Measurements from ENCODE around the gene PCSK1N. TPM values are rescaled to one million over a fixed set of nuclear protein-coding genes. Genes with fewer than 3 reads are reported as not detected.

PCSK1N gene
- total RNA-seq, 1 donor, result not detected

GRCh38 chrX:48789366-48790220 is 45.8 kb downstream of the PCSK1N start:
- no peaks in the 10 kb centered on the region for H3K9me3 ChIP-seq (ENCODE audit: low read depth, low read length)
- H3K4me2 ChIP-seq (ENCODE audit: insufficient read depth, low read length), result no peak overlapping the region
- H2AFZ ChIP-seq (ENCODE audit: low read length), result no peak overlapping the region
- no peaks in the 10 kb centered on the region for H3K36me3 ChIP-seq (ENCODE audit: insufficient read depth, low read length)
- H3K27me3 ChIP-seq (ENCODE audit: insufficient read depth, low read length), result no peaks in the 10 kb centered on the region
- no peaks in the 10 kb centered on the region for H4K20me1 ChIP-seq (ENCODE audit: insufficient read depth, low read length)
- H3K27ac ChIP-seq (ENCODE audit: low read depth, low read length), result no peak overlapping the region
- DNase-seq (ENCODE audit: insufficient read length, low spot score, missing footprints), result no peak
- no peaks in the 10 kb centered on the region for H3K4me1 ChIP-seq (ENCODE audit: insufficient read depth, low read length)
- H3K4me3 ChIP-seq (ENCODE audit: insufficient read depth, low read length), result no peak overlapping the region
- no peaks in the 10 kb centered on the region for H3K79me2 ChIP-seq (ENCODE audit: insufficient read depth, low read length)
- no peak for TF ChIP-seq CTCF (IDR thresholded peaks at IDR 0.05; ENCODE audit: extremely low read depth, low read depth, low read length)

GRCh38 chrX:48787505-48788443 is 47.6 kb downstream of the PCSK1N start:
- Histone ChIP-seq H3K4me1 (ENCODE audit: insufficient read depth, low read length) (no peaks in the 10 kb centered on the region), H3K27me3 (ENCODE audit: insufficient read depth, low read length) (no peaks in the 10 kb centered on the region), H3K36me3 (ENCODE audit: insufficient read depth, low read length) (no peaks in the 10 kb centered on the region), H3K4me3 (ENCODE audit: insufficient read depth, low read length) (no peak overlapping the region), H4K20me1 (ENCODE audit: insufficient read depth, low read length) (no peaks in the 10 kb centered on the region), H2AFZ (ENCODE audit: low read length) (no peak overlapping the region), H3K79me2 (ENCODE audit: insufficient read depth, low read length) (no peaks in the 10 kb centered on the region), H3K9me3 (ENCODE audit: low read depth, low read length) (no peaks in the 10 kb centered on the region), H3K27ac (ENCODE audit: low read depth, low read length) (no peak overlapping the region), H3K4me2 (ENCODE audit: insufficient read depth, low read length) (no peak overlapping the region)
- no peak for TF ChIP-seq CTCF (IDR thresholded peaks at IDR 0.05; ENCODE audit: extremely low read depth, low read depth, low read length)
- DNase-seq (ENCODE audit: insufficient read length, low spot score, missing footprints), result no peak

- no peaks in the 10 kb centered on the region for H3K36me3 ChIP-seq (ENCODE audit: insufficient read depth, low read length)
- no peaks in the 10 kb centered on the region for H3K79me2 ChIP-seq (ENCODE audit: insufficient read depth, low read length)
- H3K9me3 ChIP-seq (ENCODE audit: low read depth, low read length), result no peaks in the 10 kb centered on the region
- H2AFZ ChIP-seq (ENCODE audit: low read length), result no peak overlapping the region
- no peaks in the 10 kb centered on the region for H4K20me1 ChIP-seq (ENCODE audit: insufficient read depth, low read length)
- no peaks in the 10 kb centered on the region for H3K27me3 ChIP-seq (ENCODE audit: insufficient read depth, low read length)
- no peaks in the 10 kb centered on the region for H3K4me1 ChIP-seq (ENCODE audit: insufficient read depth, low read length)
- no peak for DNase-seq (ENCODE audit: insufficient read length, low spot score, missing footprints)
- no peak overlapping the region for H3K27ac ChIP-seq (ENCODE audit: low read depth, low read length)
- H3K4me3 ChIP-seq (ENCODE audit: insufficient read depth, low read length), result no peak overlapping the region
- H3K4me2 ChIP-seq (ENCODE audit: insufficient read depth, low read length), result no peak overlapping the region
- no peak for TF ChIP-seq CTCF (IDR thresholded peaks at IDR 0.05; ENCODE audit: extremely low read depth, low read depth, low read length)
These were observed 48.4 kb downstream of the PCSK1N start for GRCh38 chrX:48786825-48787504.
